ENCODE results near the gene LNPEP.

Gene LNPEP

DNA sequence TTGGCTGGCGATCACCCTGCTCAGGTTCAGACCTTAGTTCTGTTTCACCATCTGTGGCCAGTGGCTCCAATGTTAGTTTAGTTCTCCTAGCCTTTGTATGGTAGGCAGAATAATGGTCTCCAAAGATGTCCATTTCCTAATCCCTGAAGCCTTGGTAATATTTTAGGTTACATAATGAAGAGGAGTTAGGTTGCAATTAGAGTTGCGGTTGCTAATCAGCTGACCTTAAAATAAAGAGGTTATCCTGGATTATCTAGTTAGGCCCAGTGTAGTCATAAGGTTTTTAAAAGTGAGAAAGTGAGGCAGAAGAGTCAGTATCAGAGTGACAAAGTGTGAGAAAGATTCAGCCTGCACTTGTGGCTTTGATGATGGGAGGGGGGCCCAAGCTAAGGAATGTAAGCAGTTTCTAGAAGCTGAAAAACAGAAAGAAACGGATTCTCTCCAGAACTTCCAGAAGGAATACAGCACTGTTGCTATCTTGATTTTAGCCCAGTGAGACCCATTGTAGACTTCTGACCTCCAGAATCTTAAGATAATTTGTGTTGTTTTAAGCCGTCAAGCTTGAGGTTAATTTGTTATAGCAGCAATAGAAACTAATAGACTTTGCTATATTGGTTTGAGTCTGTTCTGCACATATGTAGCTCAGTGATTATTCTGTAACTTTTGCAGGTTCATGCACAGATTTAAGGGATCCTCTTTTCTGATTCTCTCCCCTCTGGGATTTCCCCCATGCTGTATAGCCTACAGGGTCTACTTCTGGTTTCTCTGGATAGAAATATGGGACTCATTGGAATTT, 21.6 kb downstream of the LNPEP start:
- no peak for TF ChIP-seq CTCF (IDR thresholded peaks at IDR 0.05; ENCODE audit: control insufficient read depth, extremely low read depth, insufficient read depth)
- H3K4me3 ChIP-seq (ENCODE audit: low read depth, low read length), result no peak overlapping the region
- no peak for DNase-seq (ENCODE audit: low read depth)

DNA sequence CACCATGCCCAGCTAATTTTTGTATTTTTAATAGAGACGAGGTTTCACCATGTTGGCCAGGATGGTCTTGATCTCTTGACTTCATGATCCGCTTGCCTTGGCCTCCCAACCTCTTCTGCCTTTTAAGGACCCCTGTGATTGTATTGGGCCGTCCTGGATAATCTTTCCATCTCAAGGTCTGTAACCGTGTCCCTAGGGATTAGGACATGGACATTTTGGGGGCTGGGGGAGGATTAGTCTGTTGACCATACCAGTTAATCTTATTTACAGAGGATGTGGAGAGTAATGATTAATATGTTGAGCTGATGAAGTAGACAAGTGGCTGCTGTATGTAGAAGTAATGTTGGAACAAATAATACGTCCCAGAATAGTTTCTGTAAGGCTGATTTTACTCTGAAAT, 23.1 kb downstream of the LNPEP start:
- TF ChIP-seq CTCF (IDR thresholded peaks at IDR 0.05; ENCODE audit: control insufficient read depth, extremely low read depth, insufficient read depth), result no peak
- no peak overlapping the region for H3K4me3 ChIP-seq (ENCODE audit: low read depth, low read length)
- no peak for DNase-seq (ENCODE audit: low read depth)

DNA sequence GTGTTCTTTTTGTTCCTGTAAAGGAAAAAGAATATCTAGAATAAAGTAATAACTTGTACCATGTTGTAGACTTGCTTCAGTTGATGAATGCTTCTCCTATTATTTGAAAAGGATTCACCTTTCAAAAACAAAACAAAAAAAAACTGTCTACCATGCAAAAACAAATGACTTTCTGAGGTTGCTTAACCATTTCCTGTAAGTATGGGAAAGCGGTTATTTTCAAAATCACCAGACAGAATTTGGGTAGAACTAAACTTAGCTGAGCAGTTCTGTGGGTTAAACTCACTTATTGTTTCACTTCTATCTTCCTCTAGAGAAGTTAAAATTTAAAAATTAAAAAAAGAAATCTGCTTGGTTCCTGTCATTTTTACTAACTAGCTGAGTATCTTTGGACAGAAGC, 25.2 kb downstream of the LNPEP start:
- no peak for DNase-seq (ENCODE audit: low read depth)
- no peak for TF ChIP-seq CTCF (IDR thresholded peaks at IDR 0.05; ENCODE audit: control insufficient read depth, extremely low read depth, insufficient read depth)
- H3K4me3 ChIP-seq (ENCODE audit: low read depth, low read length), result no peak overlapping the region

DNA sequence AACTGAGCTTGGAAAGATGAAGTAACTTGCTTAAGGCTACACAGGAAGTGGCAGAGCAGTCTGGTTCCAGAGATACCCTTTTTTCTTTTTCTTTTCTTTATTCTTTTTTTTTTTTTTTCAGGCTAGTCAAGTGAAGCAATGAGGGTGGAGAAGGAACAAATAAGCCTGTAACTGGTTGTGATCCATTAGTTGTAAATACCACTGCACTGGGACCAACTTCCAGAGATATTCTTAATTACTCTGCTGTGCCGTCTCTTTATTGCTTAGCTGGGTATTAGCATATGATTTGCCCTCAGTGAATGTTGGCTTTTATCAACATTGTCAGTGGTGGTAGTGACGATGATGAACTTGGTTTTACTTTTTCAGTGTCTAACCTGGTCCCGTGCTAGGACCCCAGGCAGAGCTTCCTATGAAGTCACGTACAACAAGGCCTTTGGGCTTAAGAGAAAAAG, 26.7 kb downstream of the LNPEP start:
- DNase-seq (ENCODE audit: low read depth), result no peak
- TF ChIP-seq CTCF (IDR thresholded peaks at IDR 0.05; ENCODE audit: control insufficient read depth, extremely low read depth, insufficient read depth), result no peak
- H3K4me3 ChIP-seq (ENCODE audit: low read depth, low read length), result no peak overlapping the region

DNA sequence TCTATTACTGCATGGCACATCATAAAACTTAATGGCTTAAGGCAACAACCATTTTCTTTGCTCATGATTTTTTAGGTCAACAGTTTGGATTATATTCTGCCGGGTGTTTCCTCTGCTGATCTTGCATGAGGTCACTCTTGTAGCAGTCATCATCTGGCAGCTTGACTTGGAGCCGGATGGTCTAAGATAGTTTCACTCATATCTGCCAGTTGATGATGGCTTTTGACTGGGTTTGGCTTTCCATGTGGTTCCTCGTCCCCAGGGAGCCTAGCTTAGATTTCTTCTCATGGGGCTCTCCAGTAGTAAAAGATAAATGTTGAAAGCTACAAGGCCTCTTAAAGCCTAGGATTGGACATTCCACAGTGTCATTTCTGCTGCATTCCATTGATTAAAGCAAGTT, 27.4 kb downstream of the LNPEP start:
- no peak overlapping the region for H3K4me3 ChIP-seq (ENCODE audit: low read depth, low read length)
- TF ChIP-seq CTCF (IDR thresholded peaks at IDR 0.05; ENCODE audit: control insufficient read depth, extremely low read depth, insufficient read depth), result no peak
- DNase-seq (ENCODE audit: low read depth), result peak; percentile 25

DNA sequence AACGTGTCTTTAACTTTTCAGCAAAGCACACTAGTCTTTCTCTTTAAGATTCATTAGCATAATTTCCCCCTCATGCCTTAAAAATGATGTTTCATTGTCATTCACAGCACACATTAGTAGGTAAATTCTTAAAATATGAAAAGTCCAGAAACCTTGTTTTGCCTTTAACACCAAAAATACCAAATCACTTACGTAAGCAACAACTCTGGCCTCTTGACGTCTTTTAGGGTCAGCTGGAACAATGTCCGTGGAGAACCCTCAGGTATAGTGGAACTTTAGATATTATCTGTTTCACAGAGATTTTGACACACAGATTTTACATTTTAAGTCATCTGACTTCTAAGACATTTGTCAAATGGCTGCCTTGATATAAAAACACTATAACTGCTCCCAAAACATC, 30.9 kb downstream of the LNPEP start:
- DNase-seq (ENCODE audit: low read depth), result no peak
- no peak for TF ChIP-seq CTCF (IDR thresholded peaks at IDR 0.05; ENCODE audit: control insufficient read depth, extremely low read depth, insufficient read depth)
- no peak overlapping the region for H3K4me3 ChIP-seq (ENCODE audit: low read depth, low read length)

DNA sequence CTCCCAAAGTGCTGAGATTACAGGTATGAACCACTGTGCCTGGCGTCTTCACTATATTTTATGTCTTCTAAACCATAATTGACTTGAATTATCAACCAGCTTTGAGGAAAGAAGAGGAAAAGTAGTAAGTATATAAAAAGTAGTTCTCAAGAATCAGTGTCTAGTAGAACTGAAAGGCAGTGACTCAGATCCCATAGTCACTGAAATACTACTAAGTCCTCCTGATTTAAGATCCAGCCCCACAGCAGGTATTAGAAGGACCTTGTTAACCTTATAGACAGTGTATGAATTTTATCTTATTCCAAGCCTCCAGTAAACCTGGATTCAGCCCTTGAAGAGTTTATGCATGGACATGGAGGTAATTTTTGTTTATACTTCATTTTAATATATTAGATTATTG, 31.5 kb downstream of the LNPEP start:
- no peak for DNase-seq (ENCODE audit: low read depth)
- no peak for TF ChIP-seq CTCF (IDR thresholded peaks at IDR 0.05; ENCODE audit: control insufficient read depth, extremely low read depth, insufficient read depth)

More for the DNA sequence above, 31.5 kb downstream of the LNPEP start:
- H3K4me3 ChIP-seq (ENCODE audit: low read depth, low read length), result no peak overlapping the region

Data from LNCaP clone FGC (cell line).